Cardiac muscle cell (in vitro differentiated cells and primary cell): Measurements from ENCODE around the gene DLG2. TPM values are rescaled to one million over a fixed set of nuclear protein-coding genes. Genes with fewer than 3 reads are reported as not detected.

Experiments
- DNase-seq, 2 donors: peaks; one replicate each; pipeline versions ENCODE4 v3.0.0 to v3.0.0-alpha.2; 2010 to 2017; ENCODE audit warnings: low read depth in 1 of 2, low spot score in 1 of 2
- H3K27ac ChIP-seq: fragments of 200-600 bp; sonication (generic); 2 replicates; pipeline ENCODE4 v1.5.1; 2016
- H3K27me3 ChIP-seq: fragments of 200-600 bp; sonication (generic); 2 replicates; pipeline ENCODE4 v1.6.0; 2016; ENCODE audit warnings: control low read depth
- H3K36me3 ChIP-seq: fragments of 200-600 bp; sonication (generic); 2 replicates; pipeline ENCODE4 v1.5.1; 2016; ENCODE audit warnings: control low read depth
- H3K4me1 ChIP-seq: fragments of 200-600 bp; sonication (generic); 2 replicates; pipeline ENCODE4 v1.8.1; 2017; ENCODE audit warnings: low read depth, mild to moderate bottlenecking, mixed run types
- H3K4me3 ChIP-seq: fragments of 200-600 bp; sonication (generic); 2 replicates; pipeline ENCODE4 v1.5.1; 2016; ENCODE audit warnings: mild to moderate bottlenecking
- H3K9me3 ChIP-seq: fragments of 200-600 bp; sonication (generic); 2 replicates; pipeline ENCODE4 v1.5.1; 2017; ENCODE audit warnings: low read depth, mild to moderate bottlenecking, control low read depth
- polyA plus RNA-seq: library from polyadenylated mRNA; unstranded; fragments of >200 nt; fragmentation: Nextera tagmentation; extraction: Ambion mirVana; gene quantifications from 2 replicates; pipeline ENCODE4 v1.2.1, GENCODE V29; 2016
- total RNA-seq: library from RNA; depleted of rRNA; stranded (reverse); fragments of >200 nt; gene quantifications from 2 replicates; pipeline ENCODE4 v1.2.3, GENCODE V29; 2016
- TF ChIP-seq, protein P1 (sequence below): IDR thresholded peaks from 2 replicates; pipeline ENCODE4 v1.5.1; 2012; ENCODE audit warnings: low read depth, mild to moderate bottlenecking, low read length

Gene DLG2
- total and polyA plus RNA-seq, 2 experiments from 2014 or later, result 3.5 to 15.9 TPM

DNA sequence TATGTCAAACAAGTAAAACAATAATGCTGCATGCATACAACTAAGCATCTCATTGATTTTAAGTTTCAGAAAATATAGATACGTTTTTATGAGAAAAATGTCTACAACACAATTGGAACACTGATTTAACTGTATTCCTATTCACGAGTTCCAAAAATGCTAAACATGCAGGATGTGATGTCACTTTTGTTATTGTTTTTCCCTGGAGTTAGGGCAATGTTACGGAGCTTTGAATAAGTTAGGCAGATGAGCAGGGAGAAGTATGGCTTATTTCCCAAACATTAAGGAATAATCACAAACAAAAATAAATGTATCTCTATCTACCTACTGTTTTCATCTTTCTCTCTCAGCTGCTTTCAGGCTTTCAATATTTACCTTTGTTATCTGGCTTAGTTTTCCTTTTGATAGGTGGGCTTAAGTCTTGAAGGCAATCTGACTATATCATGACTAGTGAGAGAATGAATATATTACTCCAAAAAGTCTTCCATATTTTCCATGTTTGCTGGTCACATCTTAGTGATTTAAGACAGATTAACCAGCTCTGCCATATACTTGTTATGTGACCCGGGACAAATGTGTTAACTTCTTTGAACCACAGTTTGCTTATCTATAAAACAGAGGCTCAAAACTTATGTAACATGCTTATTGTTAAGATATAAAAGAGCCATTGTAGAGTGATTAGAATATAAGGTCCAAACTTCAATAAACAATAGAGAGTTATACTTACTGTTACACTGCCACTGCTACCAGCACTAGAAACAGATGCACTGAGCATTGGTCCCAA is 1486.6 kb downstream of the DLG2 start:
- DNase-seq, result no peak
- Histone ChIP-seq H3K27me3 (no peaks in the 10 kb centered on the region), H3K4me1 (peaks cover 1% of the 10 kb centered on the region), H3K36me3 (no peaks in the 10 kb centered on the region), H3K27ac (no peak overlapping the region), H3K9me3 (no peaks in the 10 kb centered on the region), H3K4me3 (no peak overlapping the region)
- TF ChIP-seq, protein P1, sequence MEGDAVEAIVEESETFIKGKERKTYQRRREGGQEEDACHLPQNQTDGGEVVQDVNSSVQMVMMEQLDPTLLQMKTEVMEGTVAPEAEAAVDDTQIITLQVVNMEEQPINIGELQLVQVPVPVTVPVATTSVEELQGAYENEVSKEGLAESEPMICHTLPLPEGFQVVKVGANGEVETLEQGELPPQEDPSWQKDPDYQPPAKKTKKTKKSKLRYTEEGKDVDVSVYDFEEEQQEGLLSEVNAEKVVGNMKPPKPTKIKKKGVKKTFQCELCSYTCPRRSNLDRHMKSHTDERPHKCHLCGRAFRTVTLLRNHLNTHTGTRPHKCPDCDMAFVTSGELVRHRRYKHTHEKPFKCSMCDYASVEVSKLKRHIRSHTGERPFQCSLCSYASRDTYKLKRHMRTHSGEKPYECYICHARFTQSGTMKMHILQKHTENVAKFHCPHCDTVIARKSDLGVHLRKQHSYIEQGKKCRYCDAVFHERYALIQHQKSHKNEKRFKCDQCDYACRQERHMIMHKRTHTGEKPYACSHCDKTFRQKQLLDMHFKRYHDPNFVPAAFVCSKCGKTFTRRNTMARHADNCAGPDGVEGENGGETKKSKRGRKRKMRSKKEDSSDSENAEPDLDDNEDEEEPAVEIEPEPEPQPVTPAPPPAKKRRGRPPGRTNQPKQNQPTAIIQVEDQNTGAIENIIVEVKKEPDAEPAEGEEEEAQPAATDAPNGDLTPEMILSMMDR, result no peak

DNA sequence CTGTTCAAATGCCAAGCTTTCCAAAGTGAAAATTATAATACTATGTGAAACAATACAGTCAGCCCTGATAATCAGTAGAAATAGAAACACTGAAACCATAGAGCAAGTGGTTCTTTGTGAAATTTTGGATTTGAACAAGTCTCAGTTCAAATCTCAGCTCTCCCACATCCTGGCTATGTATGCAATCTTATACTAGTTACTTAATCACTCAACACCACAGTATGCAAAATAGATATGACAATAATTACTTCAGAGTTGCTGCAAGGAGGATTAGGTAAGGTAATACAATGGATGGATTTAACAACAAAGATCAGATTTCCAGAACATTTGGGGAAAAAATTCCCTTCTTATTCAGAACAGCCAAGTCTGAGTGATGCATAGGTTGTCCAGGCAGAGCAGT is 1489.2 kb downstream of the DLG2 start:
- Histone ChIP-seq H3K4me3 (no peak overlapping the region), H3K27me3 (no peaks in the 10 kb centered on the region), H3K36me3 (no peaks in the 10 kb centered on the region), H3K4me1 (no peaks in the 10 kb centered on the region), H3K9me3 (no peaks in the 10 kb centered on the region), H3K27ac (no peak overlapping the region)
- TF ChIP-seq, protein P1, result no peak
- no peak for DNase-seq

DNA sequence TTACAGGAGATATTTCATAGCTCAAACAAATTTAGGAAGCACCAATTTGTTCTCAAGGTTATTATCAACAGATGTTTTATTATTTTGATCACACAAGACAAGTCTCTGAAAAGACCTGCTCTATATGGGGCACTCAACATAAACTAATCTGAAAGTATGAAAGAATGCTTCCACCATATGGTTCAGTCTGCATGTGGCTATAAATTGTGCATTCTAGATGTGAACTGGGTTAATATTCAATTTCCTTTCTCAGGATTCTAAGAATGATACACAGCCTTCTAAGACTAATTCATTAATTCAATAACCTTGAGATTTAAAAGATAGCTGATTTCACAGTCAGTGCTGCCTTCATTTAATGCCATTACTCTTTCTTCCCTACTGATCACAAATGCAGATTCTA is 1489.6 kb downstream of the DLG2 start:
- Histone ChIP-seq H3K36me3 (no peaks in the 10 kb centered on the region), H3K4me3 (no peak overlapping the region), H3K9me3 (no peaks in the 10 kb centered on the region), H3K27me3 (no peaks in the 10 kb centered on the region), H3K27ac (no peak overlapping the region), H3K4me1 (no peaks in the 10 kb centered on the region)
- TF ChIP-seq, protein P1, result no peak
- no peak for DNase-seq

DNA sequence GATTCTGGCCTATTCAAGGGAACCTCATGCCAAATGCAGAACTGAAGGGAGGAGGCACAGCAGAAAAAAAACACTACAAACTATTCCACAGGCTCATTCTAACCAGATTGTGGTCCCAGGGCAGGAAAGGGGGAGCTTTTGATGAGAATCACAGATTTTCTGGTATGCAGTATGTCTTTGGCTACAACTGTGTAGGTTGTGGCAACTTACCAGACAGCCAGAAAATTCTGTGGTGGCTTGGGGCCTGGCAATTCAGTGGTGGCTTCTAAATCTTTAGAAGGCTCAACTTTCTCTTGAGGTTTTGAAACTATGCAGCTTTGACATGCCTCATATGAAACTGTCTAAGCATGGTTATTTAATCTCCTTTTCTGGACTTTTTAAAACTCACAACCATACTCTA is 1490.2 kb downstream of the DLG2 start:
- Histone ChIP-seq H3K9me3 (no peaks in the 10 kb centered on the region), H3K27me3 (no peaks in the 10 kb centered on the region), H3K36me3 (no peaks in the 10 kb centered on the region), H3K27ac (no peak overlapping the region), H3K4me3 (no peak overlapping the region), H3K4me1 (no peaks in the 10 kb centered on the region)
- no peak for DNase-seq
- TF ChIP-seq, protein P1, result no peak

DNA sequence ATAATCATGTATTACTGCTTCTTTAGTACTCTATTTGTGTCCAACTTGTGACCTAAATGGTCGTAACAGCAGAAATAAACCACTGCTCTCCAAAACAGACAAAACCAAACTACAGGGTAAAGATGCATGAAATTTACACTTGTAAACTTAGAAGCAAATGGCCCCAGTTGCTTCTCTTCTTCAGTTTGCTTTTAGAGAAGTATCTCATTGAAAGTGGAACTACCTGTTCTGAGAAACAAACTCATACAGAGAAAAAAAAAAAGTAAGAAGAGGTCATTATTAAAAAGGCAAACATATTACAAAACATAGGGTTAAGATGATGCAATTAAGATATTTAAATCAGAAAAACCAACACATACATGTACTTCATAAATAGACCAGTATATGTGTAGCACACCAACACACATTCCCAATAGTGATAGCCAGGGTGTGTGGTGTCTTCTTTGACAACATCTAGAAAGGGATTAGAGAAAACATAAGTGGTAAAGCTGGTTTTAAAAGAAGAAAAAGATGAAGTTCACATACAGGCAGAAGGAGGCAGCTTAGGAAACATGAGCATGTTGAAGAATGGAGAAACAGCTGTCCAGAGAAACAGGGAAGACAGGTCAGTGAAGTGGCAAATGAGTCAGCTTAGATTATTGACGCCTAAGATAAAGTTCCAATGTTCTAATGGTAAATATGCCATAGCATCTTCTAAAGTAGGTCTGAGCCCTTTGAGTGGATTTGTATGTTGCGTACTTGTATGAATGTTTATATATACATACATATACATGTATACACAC is 1496.3 kb downstream of the DLG2 start:
- Histone ChIP-seq H3K4me3 (no peak overlapping the region), H3K36me3 (no peaks in the 10 kb centered on the region), H3K27ac (no peak overlapping the region), H3K4me1 (no peaks in the 10 kb centered on the region), H3K27me3 (no peaks in the 10 kb centered on the region), H3K9me3 (no peaks in the 10 kb centered on the region)
- TF ChIP-seq, protein P1, result no peak
- DNase-seq, result no peak
